OCI-LY7 (cell line): ENCODE measurements around the gene SEMA5A. TPM values are rescaled to one million over a fixed set of nuclear protein-coding genes. Genes with fewer than 3 reads are reported as not detected.

Experiments
- BruUV-seq: library from RNA; stranded (reverse); fragments of 400-500 nt; replicated peaks from 2 replicates; lab custom pipeline; 2021; lab: Mats Ljungman, UMichigan
- CTCF ChIA-PET: fragments of 300-600 bp; sonication (Branson Sonifier 250); formaldehyde crosslinking; loops from one replicate; lab custom pipeline; 2022; ENCODE audit warnings: antibody characterized with exemption; ENCODE audit not compliant: unreplicated experiment; lab: Charles Lee
- POLR2A ChIA-PET: fragments of 300-600 bp; sonication (Branson Sonifier 250); formaldehyde crosslinking; loops from one replicate; lab custom pipeline; 2022; ENCODE audit warnings: antibody characterized with exemption; lab: Charles Lee
- DNase-seq: peaks from one replicate; pipeline ENCODE4 v3.0.0-alpha.2; 2015; ENCODE audit warnings: low spot score
- H2AFZ ChIP-seq: fragments of 200-600 bp; sonication (generic), shearing (Covaris generic); 2 replicates; pipeline ENCODE4 v1.6.1; 2014; ENCODE audit warnings: mild to moderate bottlenecking, antibody characterized with exemption, low read length, moderate library complexity
- H3K27ac ChIP-seq: fragments of 200-600 bp; sonication (generic); 2 replicates; pipeline ENCODE4 v1.5.1; 2014; ENCODE audit warnings: mixed run types, low read depth, mild to moderate bottlenecking, moderate library complexity, low read length, inconsistent platforms; ENCODE audit not compliant: poor library complexity, severe bottlenecking
- H3K36me3 ChIP-seq: fragments of 200-600 bp; sonication (generic); 2 replicates; pipeline ENCODE4 v1.6.1; 2014; ENCODE audit warnings: mild to moderate bottlenecking, antibody characterized with exemption, low read length, moderate library complexity, mixed read lengths; ENCODE audit not compliant: insufficient read depth
- H3K4me1 ChIP-seq: fragments of 200-600 bp; sonication (generic); 2 replicates; pipeline ENCODE4 v1.5.1; 2014; ENCODE audit warnings: mild to moderate bottlenecking, low read length; ENCODE audit not compliant: insufficient read depth, poor library complexity, severe bottlenecking
- H3K4me2 ChIP-seq: fragments of 200-600 bp; sonication (generic); 2 replicates; pipeline ENCODE4 v1.6.1; 2014; ENCODE audit warnings: mild to moderate bottlenecking, low read length
- H3K4me3 ChIP-seq: fragments of 200-600 bp; sonication (generic); 2 replicates; pipeline ENCODE4 v1.5.1; 2014; ENCODE audit warnings: mild to moderate bottlenecking, low read depth, low read length; ENCODE audit not compliant: poor library complexity, severe bottlenecking
- H3K79me2 ChIP-seq: fragments of 200-600 bp; sonication (generic); 2 replicates; pipeline ENCODE4 v1.6.1; 2016; ENCODE audit warnings: low read depth, mild to moderate bottlenecking, low read length, moderate library complexity, mixed read lengths; ENCODE audit not compliant: insufficient read depth
- H3K9me2 ChIP-seq: fragments of 200-600 bp; sonication (generic); 2 replicates; pipeline ENCODE4 v1.6.1; 2016; ENCODE audit warnings: mild to moderate bottlenecking, low read length, mixed read lengths; ENCODE audit not compliant: insufficient read depth
- H3K9me3 ChIP-seq: fragments of 200-600 bp; sonication (generic); 2 replicates; pipeline ENCODE4 v1.6.1; 2014; ENCODE audit warnings: mild to moderate bottlenecking, mixed run types, low read length, mixed read lengths
- H4K20me1 ChIP-seq: fragments of 200-600 bp; sonication (generic); 2 replicates; pipeline ENCODE4 v1.6.1; 2014; ENCODE audit warnings: mild to moderate bottlenecking, antibody characterized with exemption, low read length, moderate library complexity, mixed read lengths; ENCODE audit not compliant: insufficient read depth
- CTCF ChIP-seq: fragments of 200-600 bp; sonication (generic); conservative IDR thresholded peaks from 2 replicates; pipeline ENCODE4 v1.5.1; 2014; ENCODE audit warnings: mild to moderate bottlenecking, antibody characterized with exemption, low read length, moderate library complexity, mixed read lengths
- EZH2phosphoT487 ChIP-seq: fragments of 200-600 bp; sonication (generic); IDR thresholded peaks from 2 replicates; pipeline ENCODE4 v1.6.1; 2018; ENCODE audit warnings: low read depth, borderline replicate concordance, mild to moderate bottlenecking, mixed run types, antibody characterized with exemption, low read length, moderate library complexity, mixed read lengths
- intact Hi-C: fragments of 100-400 bp; cut with micrococcal nuclease; formaldehyde crosslinking; loops from one replicate; pipeline ENCODE4 v1.10.0; 2022; ENCODE audit not compliant: unreplicated experiment
- total RNA-seq, 2 experiments: library from RNA; depleted of rRNA in 1 of 2; stranded (reverse); fragments of >200 nt in 1 of 2; shearing (Covaris generic) in 1 of 2; gene quantifications; 2 replicates each; pipeline ENCODE4 v1.2.3, GENCODE V29; 2014 to 2022

Gene SEMA5A
- total RNA-seq, 2 experiments from 2014 or later, result not detected

- ChIA-PET CTCF (no interaction called here), POLR2A (no interaction called here)
- Histone ChIP-seq H2AFZ (no peak overlapping the region), H3K9me2 (no peaks in the 10 kb centered on the region), H3K4me2 (no peak overlapping the region), H3K9me3 (no peaks in the 10 kb centered on the region), H3K4me1 (no peaks in the 10 kb centered on the region), H3K4me3 (no peak overlapping the region), H4K20me1 (no peaks in the 10 kb centered on the region), H3K36me3 (no peaks in the 10 kb centered on the region), H3K27ac (no peak overlapping the region), H3K79me2 (no peaks in the 10 kb centered on the region)
- intact Hi-C loops, result loop anchor here (5.0 kb wide), 1 partner anchor 577 kb away; no protein-coding TSS in a partner anchor
- DNase-seq, result no peak
- no TSS peak for BruUV-seq
- TF ChIP-seq EZH2phosphoT487 (no peak), CTCF (no peak)
Observed at GRCh38 chr5:9505225-9505624, 40.6 kb downstream of the SEMA5A start.

GRCh38 chr5:9502864-9503263 is 43.0 kb downstream of the SEMA5A start:
- H3K4me2 ChIP-seq, result no peak overlapping the region
- no peaks in the 10 kb centered on the region for H3K9me2 ChIP-seq
- H3K4me3 ChIP-seq, result no peak overlapping the region
- no peak overlapping the region for H2AFZ ChIP-seq
- H3K4me1 ChIP-seq, result no peaks in the 10 kb centered on the region
- CTCF ChIA-PET, result interaction anchor here (0.6 kb wide), 1 partner anchor 164 kb away, joined by 3 read pairs; no protein-coding TSS in a partner anchor
- no peaks in the 10 kb centered on the region for H3K36me3 ChIP-seq
- intact Hi-C loops, result no loop called here
- no peaks in the 10 kb centered on the region for H3K79me2 ChIP-seq
- H4K20me1 ChIP-seq, result no peaks in the 10 kb centered on the region
- H3K9me3 ChIP-seq, result no peaks in the 10 kb centered on the region
- no peak overlapping the region for H3K27ac ChIP-seq
- POLR2A ChIA-PET, result no interaction called here
- no TSS peak for BruUV-seq
- TF ChIP-seq CTCF (no peak), EZH2phosphoT487 (no peak)
- no peak for DNase-seq

GRCh38 chr5:9502050-9502834 is 43.6 kb downstream of the SEMA5A start:
- TF ChIP-seq CTCF (no peak), EZH2phosphoT487 (no peak)
- ChIA-PET POLR2A (no interaction called here), CTCF (interaction anchor here (0.6 kb wide), 1 partner anchor 164 kb away, joined by 3 read pairs; no protein-coding TSS in a partner anchor)
- no TSS peak for BruUV-seq
- H4K20me1 ChIP-seq, result no peaks in the 10 kb centered on the region
- H3K4me2 ChIP-seq, result no peak overlapping the region
- no peaks in the 10 kb centered on the region for H3K36me3 ChIP-seq
- H3K4me1 ChIP-seq, result no peaks in the 10 kb centered on the region
- H2AFZ ChIP-seq, result no peak overlapping the region
- H3K9me2 ChIP-seq, result no peaks in the 10 kb centered on the region
- H3K27ac ChIP-seq, result no peak overlapping the region
- no peak overlapping the region for H3K4me3 ChIP-seq
- no peaks in the 10 kb centered on the region for H3K79me2 ChIP-seq
- intact Hi-C loops, result no loop called here
- DNase-seq, result no peak
- no peaks in the 10 kb centered on the region for H3K9me3 ChIP-seq
